Neural progenitor cell (in vitro differentiated cells): Measurements from ENCODE around the gene KDM3A.

Experiments
- CTCF ChIP-seq: fragments of 200-600 bp; sonication (generic); IDR thresholded peaks from 2 replicates; pipeline ENCODE4 v1.5.1; 2017; ENCODE audit warnings: antibody characterized with exemption, mild to moderate bottlenecking
- EZH2 ChIP-seq: fragments of 200-600 bp; sonication (generic); IDR thresholded peaks from 2 replicates; pipeline ENCODE4 v1.6.1; 2017; ENCODE audit warnings: antibody characterized with exemption, mild to moderate bottlenecking, moderate library complexity

- TF ChIP-seq EZH2 (no peak), CTCF (no peak)
Observed at GRCh38 chr2:86519349-86519748, 78.2 kb downstream of the KDM3A start.
